SH-SY5Y (cell line): ENCODE data around the gene NOVA2.

Source experiments
- GATA2 ChIP-seq: IDR thresholded peaks from 2 replicates; pipeline ENCODE4 v1.6.1; 2011; ENCODE audit warnings: mild to moderate bottlenecking, low read depth, low read length
- GATA3 ChIP-seq: IDR thresholded peaks from 2 replicates; pipeline ENCODE4 v1.6.1; 2011; ENCODE audit warnings: low read depth, mild to moderate bottlenecking, low read length, moderate library complexity

DNA sequence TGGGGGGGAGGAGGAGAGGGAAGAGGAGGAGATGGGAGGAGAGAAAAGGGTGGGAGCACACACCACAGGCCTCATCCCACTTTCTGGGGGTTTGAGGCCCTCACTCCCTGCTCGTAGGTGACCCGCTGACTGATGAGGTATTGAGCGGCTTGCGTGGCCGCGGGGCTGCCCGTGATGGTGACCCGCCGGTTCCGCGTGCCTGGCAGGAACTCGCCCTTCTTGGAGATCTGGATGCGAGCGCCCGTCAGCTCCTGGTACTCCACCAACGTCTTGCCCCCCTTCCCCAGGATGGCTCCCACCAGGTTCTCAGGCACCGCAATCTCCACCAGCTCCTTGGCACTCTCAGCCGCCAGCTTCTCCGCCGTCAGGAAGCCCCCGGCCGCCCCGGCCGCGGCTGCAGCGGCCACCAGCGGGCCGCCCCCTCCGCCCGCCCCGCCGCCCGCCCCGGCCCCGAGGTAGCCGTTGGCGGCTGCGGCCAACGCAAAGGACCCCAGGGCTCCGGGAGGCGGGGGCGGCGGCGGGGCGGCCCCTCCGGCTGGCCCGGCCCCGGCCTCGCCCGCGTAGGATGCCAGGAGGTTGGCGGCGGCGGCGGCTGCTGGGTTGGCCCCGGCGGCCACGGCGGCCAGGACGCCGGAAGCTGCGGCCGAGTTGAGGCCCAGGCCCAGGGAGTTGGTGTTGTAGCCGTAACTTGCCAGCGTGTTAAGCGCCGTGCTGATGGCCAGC lies 33.7 kb downstream of the NOVA2 start:
- TF ChIP-seq GATA2, result no peak
- TF ChIP-seq GATA3, result no peak
